HL-60/S4 treated with phorbol 12-myristate 13-acetate at 8.2 ng/mL for 4 days and 3 days (cell line): ENCODE measurements around the gene CST9L.

ENCODE experiments used
- in situ Hi-C: fragments of 300-500 bp; cut with MboI; formaldehyde crosslinking; loops from 2 replicates; pipeline ENCODE4 v1.15.0; 2022; ENCODE audit warnings: low sequenced_read_pairs

The CST9L gene

GRCh38 chr20:23514848-23515247 is 53.4 kb downstream of the CST9L start:
- in situ Hi-C loops, result no loop called here
